Tibial nerve (tissue), 4 donors: ENCODE results near the gene ARID1B. TPM values are rescaled to one million over a fixed set of nuclear protein-coding genes. Genes with fewer than 3 reads are reported as not detected.

Experiments
- DNase-seq, 2 donors: peaks; one replicate each; pipeline ENCODE4 v3.0.0-alpha.2; 2019; ENCODE audit warnings: low spot score in 2 of 2
- H3K27ac ChIP-seq, 4 donors: fragments of 200-600 bp; sonication (generic) in 3 of 4; one replicate each; pipeline ENCODE4 v1.5.1; 2017 to 2019; ENCODE audit warnings: mild to moderate bottlenecking in 1 of 4
- H3K27me3 ChIP-seq, 2 donors: fragments of 200-600 bp; sonication (generic) in 1 of 2; one replicate each; pipeline versions ENCODE4 v1.5.1 to v1.6.0; 2017 to 2019
- H3K36me3 ChIP-seq, 3 donors: fragments of 200-600 bp; sonication (generic); one replicate each; pipeline ENCODE4 v1.5.1; 2018 to 2019
- H3K4me1 ChIP-seq, 4 donors: fragments of 200-600 bp; sonication (generic) in 3 of 4; one replicate each; pipeline ENCODE4 v1.5.1; 2017 to 2019
- H3K4me3 ChIP-seq, 4 donors: fragments of 200-600 bp; sonication (generic) in 3 of 4; one replicate each; pipeline ENCODE4 v1.5.1; 2017 to 2019; ENCODE audit warnings: mild to moderate bottlenecking in 1 of 4, moderate library complexity in 1 of 4
- H3K9me3 ChIP-seq, 4 donors: fragments of 200-600 bp; sonication (generic) in 3 of 4; one replicate each; pipeline ENCODE4 v1.5.1; 2017 to 2019
- CTCF ChIP-seq, 5 experiments: fragments of 200-600 bp in 3 of 5; fragments of 450-650 bp in 2 of 5; sonication (generic) in 3 of 5; IDR thresholded peaks; one replicate each; pipeline ENCODE4 v1.5.1; 2016 to 2019; ENCODE audit warnings: antibody characterized with exemption in 5 of 5, mild to moderate bottlenecking in 3 of 5, moderate library complexity in 2 of 5
- EP300 ChIP-seq, 2 donors: sonication (generic); formaldehyde crosslinking; IDR thresholded peaks; one replicate each; pipeline ENCODE4 v1.6.1; 2017; ENCODE audit warnings: antibody characterized with exemption in 2 of 2, mild to moderate bottlenecking in 1 of 2
- POLR2A ChIP-seq, 2 donors: fragments of 450-650 bp; IDR thresholded peaks; one replicate each; pipeline ENCODE4 v1.6.1; 2017; ENCODE audit warnings: antibody characterized with exemption in 2 of 2, mild to moderate bottlenecking in 2 of 2, moderate library complexity in 2 of 2
- WGBS, 2 donors: methylation state at CpG; one replicate each; pipeline ENCODE4 v1.1.5; 2018; 5-methylcytosine and 5-hydroxymethylcytosine counted together
- total RNA-seq, 4 donors: library from RNA; depleted of rRNA; stranded (reverse); fragments of >200 nt; gene quantifications; one replicate each; pipeline ENCODE4 v1.1.0, GENCODE V29; 2016

Gene ARID1B
- total RNA-seq, 4 donors from 2014 or later, result 91.5 to 123 (median 110) TPM

- Histone ChIP-seq H3K9me3 (no peaks in the 10 kb centered on the region), H3K4me3 (no peak overlapping the region), H3K27me3 (no peaks in the 10 kb centered on the region), H3K4me1 (no peaks in the 10 kb centered on the region), H3K36me3 (no peaks in the 10 kb centered on the region), H3K27ac (no peak overlapping the region)
- WGBS, 2 donors, result 86 to 89% methylated on average over 8 of the region's 8 CpGs
- no peak for DNase-seq
- TF ChIP-seq EP300 (IDR thresholded peaks at IDR 0.05) (no peak), CTCF (IDR thresholded peaks at IDR 0.05) (no peak), POLR2A (IDR thresholded peaks at IDR 0.05) (no peak)
Observed at GRCh38 chr6:156756630-156757610, 20.3 kb upstream of the ARID1B start.

GRCh38 chr6:156757849-156758248 is 19.3 kb upstream of the ARID1B start:
- no peaks in the 10 kb centered on the region for H3K4me1 ChIP-seq
- H3K27me3 ChIP-seq, result no peaks in the 10 kb centered on the region
- no peaks in the 10 kb centered on the region for H3K9me3 ChIP-seq
- H3K27ac ChIP-seq, result no peak overlapping the region
- WGBS, 2 donors, result 82 to 83% methylated on average over 2 of the region's 2 CpGs
- no peak overlapping the region for H3K4me3 ChIP-seq
- no peak for DNase-seq
- TF ChIP-seq CTCF (IDR thresholded peaks at IDR 0.05) (no peak), POLR2A (IDR thresholded peaks at IDR 0.05) (no peak), EP300 (IDR thresholded peaks at IDR 0.05) (no peak)
- H3K36me3 ChIP-seq, result no peaks in the 10 kb centered on the region

- Histone ChIP-seq H3K4me1 (no peaks in the 10 kb centered on the region), H3K27me3 (no peaks in the 10 kb centered on the region), H3K4me3 (no peak overlapping the region), H3K27ac (no peak overlapping the region), H3K36me3 (no peaks in the 10 kb centered on the region), H3K9me3 (no peaks in the 10 kb centered on the region)
- TF ChIP-seq EP300 (IDR thresholded peaks at IDR 0.05) (no peak), POLR2A (IDR thresholded peaks at IDR 0.05) (no peak), CTCF (IDR thresholded peaks at IDR 0.05) (no peak)
- no peak for DNase-seq
- WGBS, 2 donors, result 50 to 62% methylated on average over 4 of the region's 4 CpGs
Observed at GRCh38 chr6:156760377-156760776, 16.8 kb upstream of the ARID1B start.

GRCh38 chr6:156762547-156762946 is 14.6 kb upstream of the ARID1B start:
- WGBS, 2 donors, result 93 to 95% methylated on average over 7 of the region's 7 CpGs
- H3K4me3 ChIP-seq, result no peak overlapping the region
- H3K4me1 ChIP-seq, result no peaks in the 10 kb centered on the region
- TF ChIP-seq POLR2A (IDR thresholded peaks at IDR 0.05), result no peak
- no peak for TF ChIP-seq CTCF (IDR thresholded peaks at IDR 0.05)
- TF ChIP-seq EP300 (IDR thresholded peaks at IDR 0.05), result no peak
- no peak for DNase-seq
- no peaks in the 10 kb centered on the region for H3K9me3 ChIP-seq
- H3K27ac ChIP-seq, result no peak overlapping the region
- no peaks in the 10 kb centered on the region for H3K36me3 ChIP-seq
- H3K27me3 ChIP-seq, result no peaks in the 10 kb centered on the region

GRCh38 chr6:156765117-156765516 is 12.1 kb upstream of the ARID1B start:
- no peak overlapping the region for H3K27ac ChIP-seq
- 92 to 96% methylated on average over 10 of the region's 10 CpGs for WGBS, 2 donors
- no peak for TF ChIP-seq POLR2A (IDR thresholded peaks at IDR 0.05)

More at GRCh38 chr6:156765117-156765516, 12.1 kb upstream of the ARID1B start:
- Histone ChIP-seq H3K4me3 (no peak overlapping the region), H3K27me3 (no peaks in the 10 kb centered on the region), H3K36me3 (no peaks in the 10 kb centered on the region), H3K4me1 (no peaks in the 10 kb centered on the region), H3K9me3 (no peaks in the 10 kb centered on the region)
- DNase-seq, result no peak
